ENCODE results near the gene ZNF124.

The ZNF124 gene

DNA sequence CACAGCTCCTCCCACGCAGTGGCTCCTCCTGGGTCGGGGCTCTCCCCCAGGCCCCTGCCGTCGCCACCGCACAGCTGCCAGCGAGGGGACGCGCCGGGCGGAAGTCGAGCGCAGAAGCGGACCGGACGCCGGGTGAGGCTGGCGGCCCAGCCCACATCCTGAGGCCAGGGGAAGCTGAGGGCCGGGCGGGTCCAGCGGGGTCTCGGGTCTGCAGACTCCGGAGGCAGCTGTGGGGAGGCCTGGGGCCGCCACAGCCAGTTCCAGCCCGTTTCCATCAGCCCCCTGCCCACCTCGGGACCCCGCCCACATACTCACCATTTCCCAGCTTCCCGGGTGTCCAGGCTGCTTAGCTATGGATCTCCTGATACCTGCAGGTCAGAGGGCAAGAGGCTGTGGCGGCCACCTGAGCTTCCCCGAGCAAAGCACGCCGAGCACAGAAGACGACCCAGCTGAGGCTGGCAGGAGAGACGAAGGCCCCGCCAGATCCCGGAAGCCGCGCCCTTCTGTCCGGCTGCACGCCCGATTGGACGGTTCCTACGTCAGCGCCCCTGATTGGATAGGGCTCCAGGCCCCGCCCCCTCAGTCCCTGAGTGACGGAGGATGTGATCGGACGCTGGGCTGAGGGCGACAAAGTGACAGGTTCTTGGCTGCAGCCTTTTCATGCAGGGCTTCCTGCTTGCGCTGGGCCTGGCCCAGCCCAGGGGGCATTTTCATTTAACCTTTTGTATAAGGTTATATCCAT is 38.7 kb upstream of the ZNF124 start:
- Histone ChIP-seq H4K20me1 (ENCODE audit: insufficient read depth, low read length) (peaks cover 28% of the 10 kb centered on the region), H3K4me1 (ENCODE audit: insufficient read depth, low read length) (peaks cover 33% of the 10 kb centered on the region), H2AFZ (ENCODE audit: low read depth, low read length) (peak overlapping the region; percentile 96), H3K4me3 (ENCODE audit: low read depth in 1 of 2, low read length in 2 of 2) (peak overlapping the region; percentile 57 to 95), H3K36me3 (ENCODE audit: insufficient read depth, low read length) (peaks cover 19% of the 10 kb centered on the region), H3K79me2 (ENCODE audit: insufficient read depth, low read length) (peaks cover 51% of the 10 kb centered on the region), H3K4me2 (ENCODE audit: insufficient read depth, low read length) (peak overlapping the region; percentile 71), H3K27me3 (ENCODE audit: insufficient read depth, low read length, poor library complexity) (no peaks in the 10 kb centered on the region), H3K27ac (ENCODE audit: low read length) (peak overlapping the region; percentile 87), H3K9ac (ENCODE audit: low read depth, low read length) (peak overlapping the region; percentile 89), H3K9me3 (ENCODE audit: insufficient read depth, low read length, severe bottlenecking) (no peaks in the 10 kb centered on the region)
- ATAC-seq (ENCODE audit: insufficient read depth, low read depth) = peak; percentile 97
- peak; percentile 96 for DNase-seq
- TF ChIP-seq EZH2 (IDR thresholded peaks at IDR 0.05; ENCODE audit: borderline replicate concordance, low read depth, low read length, severe bottlenecking) = no peak
- TF ChIP-seq, protein P1, sequence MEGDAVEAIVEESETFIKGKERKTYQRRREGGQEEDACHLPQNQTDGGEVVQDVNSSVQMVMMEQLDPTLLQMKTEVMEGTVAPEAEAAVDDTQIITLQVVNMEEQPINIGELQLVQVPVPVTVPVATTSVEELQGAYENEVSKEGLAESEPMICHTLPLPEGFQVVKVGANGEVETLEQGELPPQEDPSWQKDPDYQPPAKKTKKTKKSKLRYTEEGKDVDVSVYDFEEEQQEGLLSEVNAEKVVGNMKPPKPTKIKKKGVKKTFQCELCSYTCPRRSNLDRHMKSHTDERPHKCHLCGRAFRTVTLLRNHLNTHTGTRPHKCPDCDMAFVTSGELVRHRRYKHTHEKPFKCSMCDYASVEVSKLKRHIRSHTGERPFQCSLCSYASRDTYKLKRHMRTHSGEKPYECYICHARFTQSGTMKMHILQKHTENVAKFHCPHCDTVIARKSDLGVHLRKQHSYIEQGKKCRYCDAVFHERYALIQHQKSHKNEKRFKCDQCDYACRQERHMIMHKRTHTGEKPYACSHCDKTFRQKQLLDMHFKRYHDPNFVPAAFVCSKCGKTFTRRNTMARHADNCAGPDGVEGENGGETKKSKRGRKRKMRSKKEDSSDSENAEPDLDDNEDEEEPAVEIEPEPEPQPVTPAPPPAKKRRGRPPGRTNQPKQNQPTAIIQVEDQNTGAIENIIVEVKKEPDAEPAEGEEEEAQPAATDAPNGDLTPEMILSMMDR (IDR thresholded peaks at IDR 0.05; ENCODE audit: borderline replicate concordance, extremely low read depth, low read length, poor library complexity, severe bottlenecking) = no peak

DNA sequence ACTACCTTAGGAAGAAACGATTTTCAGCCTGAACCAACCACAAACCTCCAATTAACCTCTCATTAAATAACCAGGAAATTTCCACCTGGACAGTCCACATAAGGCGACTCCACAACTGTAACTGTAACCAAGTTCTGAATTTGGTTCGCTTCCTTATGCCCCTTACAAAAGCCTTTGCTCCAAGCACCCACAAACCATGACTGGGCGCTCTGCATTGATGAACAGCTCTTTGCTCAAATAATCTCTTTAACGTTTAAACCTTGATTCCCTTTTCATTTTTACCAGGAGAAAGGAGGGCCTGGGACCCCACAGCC is 38.2 kb upstream of the ZNF124 start:
- Histone ChIP-seq H3K9me3 (ENCODE audit: insufficient read depth, low read length, severe bottlenecking) (no peaks in the 10 kb centered on the region), H3K4me2 (ENCODE audit: insufficient read depth, low read length) (peak overlapping the region; percentile 71), H3K79me2 (ENCODE audit: insufficient read depth, low read length) (peaks cover 55% of the 10 kb centered on the region), H3K27me3 (ENCODE audit: insufficient read depth, low read length, poor library complexity) (no peaks in the 10 kb centered on the region), H3K27ac (ENCODE audit: low read length) (peak overlapping the region; percentile 87), H4K20me1 (ENCODE audit: insufficient read depth, low read length) (peaks cover 29% of the 10 kb centered on the region), H3K4me3 (ENCODE audit: low read depth in 1 of 2, low read length in 2 of 2) (peak overlapping the region; percentile 57 to 95), H2AFZ (ENCODE audit: low read depth, low read length) (peak overlapping the region; percentile 96), H3K36me3 (ENCODE audit: insufficient read depth, low read length) (peaks cover 19% of the 10 kb centered on the region), H3K4me1 (ENCODE audit: insufficient read depth, low read length) (peaks cover 33% of the 10 kb centered on the region), H3K9ac (ENCODE audit: low read depth, low read length) (peak overlapping the region; percentile 89)
- no peak for ATAC-seq (ENCODE audit: insufficient read depth, low read depth)
- TF ChIP-seq, protein P1 (IDR thresholded peaks at IDR 0.05; ENCODE audit: borderline replicate concordance, extremely low read depth, low read length, poor library complexity, severe bottlenecking) = no peak
- TF ChIP-seq EZH2 (IDR thresholded peaks at IDR 0.05; ENCODE audit: borderline replicate concordance, low read depth, low read length, severe bottlenecking) = no peak
- no peak for DNase-seq

GRCh38 chr1:247209396-247209795 is 37.6 kb upstream of the ZNF124 start:
- DNase-seq (no peak), ATAC-seq (ENCODE audit: insufficient read depth, low read depth) (no peak)
- peaks cover 33% of the 10 kb centered on the region for H3K4me1 ChIP-seq (ENCODE audit: insufficient read depth, low read length)
- no peak for TF ChIP-seq EZH2 (IDR thresholded peaks at IDR 0.05; ENCODE audit: borderline replicate concordance, low read depth, low read length, severe bottlenecking)
- TF ChIP-seq, protein P1 (IDR thresholded peaks at IDR 0.05; ENCODE audit: borderline replicate concordance, extremely low read depth, low read length, poor library complexity, severe bottlenecking) = no peak
- H2AFZ ChIP-seq (ENCODE audit: low read depth, low read length) = no peak overlapping the region
- H3K4me3 ChIP-seq (ENCODE audit: low read depth in 1 of 2, low read length in 2 of 2) = peak overlapping the region; percentile 57 to 95; a peak in 3 of 4 replicates
- no peaks in the 10 kb centered on the region for H3K9me3 ChIP-seq (ENCODE audit: insufficient read depth, low read length, severe bottlenecking)
- H3K79me2 ChIP-seq (ENCODE audit: insufficient read depth, low read length) = peaks cover 59% of the 10 kb centered on the region
- no peaks in the 10 kb centered on the region for H3K27me3 ChIP-seq (ENCODE audit: insufficient read depth, low read length, poor library complexity)
- H3K4me2 ChIP-seq (ENCODE audit: insufficient read depth, low read length) = peak overlapping the region; percentile 71
- H4K20me1 ChIP-seq (ENCODE audit: insufficient read depth, low read length) = peaks cover 31% of the 10 kb centered on the region
- H3K9ac ChIP-seq (ENCODE audit: low read depth, low read length) = peak overlapping the region; percentile 89
- peak overlapping the region; percentile 87; the same call in 1 of the 2 replicates for H3K27ac ChIP-seq (ENCODE audit: low read length)
- H3K36me3 ChIP-seq (ENCODE audit: insufficient read depth, low read length) = peaks cover 21% of the 10 kb centered on the region

Data from DND-41 (cell line).